D721Med (cell line): Measurements from ENCODE around the gene CERS6.

ENCODE experiments used
- DNase-seq: peaks from one replicate; pipeline ENCODE4 v3.0.0; 2011; ENCODE audit warnings: low spot score; ENCODE audit not compliant: insufficient read length
- FAIRE-seq: peaks from 2 replicates; lab custom pipeline; 2011; peaks lifted over from hg19 to GRCh38; lab: Jason Lieb, UNC
- TF ChIP-seq, protein P1 (sequence below): IDR thresholded peaks from 2 replicates; pipeline ENCODE4 v1.5.1; 2012; ENCODE audit warnings: mild to moderate bottlenecking, control low read depth; ENCODE audit not compliant: insufficient read depth; ENCODE audit errors: missing control alignments

CERS6 gene

DNA sequence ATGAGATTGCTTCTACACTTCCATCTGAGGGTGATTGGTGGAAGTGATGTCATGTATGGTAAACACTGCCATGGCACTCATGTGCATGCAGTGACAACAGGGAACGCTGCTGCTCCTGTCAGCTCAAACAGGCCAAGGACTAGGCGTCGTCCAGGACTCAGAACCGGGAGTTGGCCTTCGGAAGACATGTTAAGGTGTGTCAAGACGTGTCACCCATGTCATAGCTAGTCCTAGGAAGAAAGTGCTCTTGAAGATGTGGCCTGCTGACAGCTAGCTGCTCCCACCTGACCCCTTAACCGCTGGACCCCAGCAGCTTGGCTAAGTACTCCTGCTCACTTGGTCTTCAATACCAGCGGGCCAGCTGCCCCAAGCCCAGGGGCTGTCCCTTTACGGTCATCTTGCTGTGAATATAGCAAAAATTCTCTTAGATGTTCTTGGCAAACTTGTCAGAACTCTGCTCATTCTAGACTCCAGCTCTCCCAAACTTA, 340.1 kb downstream of the CERS6 start:
- FAIRE-seq (no peak), DNase-seq (no peak)
- TF ChIP-seq, protein P1, sequence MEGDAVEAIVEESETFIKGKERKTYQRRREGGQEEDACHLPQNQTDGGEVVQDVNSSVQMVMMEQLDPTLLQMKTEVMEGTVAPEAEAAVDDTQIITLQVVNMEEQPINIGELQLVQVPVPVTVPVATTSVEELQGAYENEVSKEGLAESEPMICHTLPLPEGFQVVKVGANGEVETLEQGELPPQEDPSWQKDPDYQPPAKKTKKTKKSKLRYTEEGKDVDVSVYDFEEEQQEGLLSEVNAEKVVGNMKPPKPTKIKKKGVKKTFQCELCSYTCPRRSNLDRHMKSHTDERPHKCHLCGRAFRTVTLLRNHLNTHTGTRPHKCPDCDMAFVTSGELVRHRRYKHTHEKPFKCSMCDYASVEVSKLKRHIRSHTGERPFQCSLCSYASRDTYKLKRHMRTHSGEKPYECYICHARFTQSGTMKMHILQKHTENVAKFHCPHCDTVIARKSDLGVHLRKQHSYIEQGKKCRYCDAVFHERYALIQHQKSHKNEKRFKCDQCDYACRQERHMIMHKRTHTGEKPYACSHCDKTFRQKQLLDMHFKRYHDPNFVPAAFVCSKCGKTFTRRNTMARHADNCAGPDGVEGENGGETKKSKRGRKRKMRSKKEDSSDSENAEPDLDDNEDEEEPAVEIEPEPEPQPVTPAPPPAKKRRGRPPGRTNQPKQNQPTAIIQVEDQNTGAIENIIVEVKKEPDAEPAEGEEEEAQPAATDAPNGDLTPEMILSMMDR = no peak

DNA sequence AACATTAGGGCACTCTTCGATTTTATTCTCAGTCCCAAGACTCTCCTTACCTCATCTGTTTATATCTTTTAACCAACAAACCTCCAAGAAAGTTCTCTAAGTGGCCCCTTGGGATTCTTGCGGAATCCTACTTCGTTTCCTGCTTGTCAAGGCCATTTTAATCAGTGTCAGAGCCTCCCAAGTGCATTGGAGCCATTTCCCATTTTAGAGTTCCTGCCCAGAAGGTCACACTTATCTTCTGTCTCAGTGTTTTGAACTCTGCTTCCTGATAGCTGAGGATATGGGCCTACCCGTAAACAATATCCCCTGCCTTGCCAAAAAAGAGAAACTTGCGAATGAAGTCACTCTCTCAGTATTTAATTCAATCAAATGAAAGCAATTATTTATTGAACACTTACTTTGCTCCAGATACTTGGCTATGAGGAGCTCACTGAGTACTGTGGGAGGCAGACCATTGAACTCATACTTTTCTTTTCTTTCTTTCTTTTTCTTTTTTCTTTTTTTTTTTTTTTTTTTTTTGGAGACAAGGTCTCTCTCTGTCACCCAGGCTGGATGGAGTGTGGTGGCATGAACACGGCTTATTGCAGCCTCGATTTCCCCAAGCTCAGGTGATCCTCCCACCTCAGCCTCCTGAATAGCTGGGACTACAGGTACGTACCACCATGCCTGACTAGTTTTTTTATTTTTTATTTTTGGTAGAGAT, 340.7 kb downstream of the CERS6 start:
- no peak for DNase-seq
- no peak for FAIRE-seq
- TF ChIP-seq, protein P1 = no peak

DNA sequence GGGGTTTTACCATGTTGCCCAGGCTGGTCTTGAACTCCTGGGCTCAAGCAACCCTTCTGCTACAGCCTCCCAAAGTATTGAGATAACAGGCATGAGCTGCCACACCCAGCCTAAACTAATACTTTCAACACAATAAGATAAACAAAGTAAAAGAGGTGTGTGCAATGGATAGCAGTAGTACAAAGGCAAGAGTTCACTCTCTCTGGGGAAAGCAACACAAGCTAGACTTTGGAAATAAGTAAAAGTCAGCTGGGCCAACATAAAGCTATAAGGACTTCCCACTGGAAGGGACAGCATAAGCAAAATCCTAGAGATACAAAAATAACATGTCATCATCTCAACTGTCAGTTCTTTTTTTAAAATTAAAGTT, 341.2 kb downstream of the CERS6 start:
- DNase-seq (no peak), FAIRE-seq (no peak)
- TF ChIP-seq, protein P1 = no peak

DNA sequence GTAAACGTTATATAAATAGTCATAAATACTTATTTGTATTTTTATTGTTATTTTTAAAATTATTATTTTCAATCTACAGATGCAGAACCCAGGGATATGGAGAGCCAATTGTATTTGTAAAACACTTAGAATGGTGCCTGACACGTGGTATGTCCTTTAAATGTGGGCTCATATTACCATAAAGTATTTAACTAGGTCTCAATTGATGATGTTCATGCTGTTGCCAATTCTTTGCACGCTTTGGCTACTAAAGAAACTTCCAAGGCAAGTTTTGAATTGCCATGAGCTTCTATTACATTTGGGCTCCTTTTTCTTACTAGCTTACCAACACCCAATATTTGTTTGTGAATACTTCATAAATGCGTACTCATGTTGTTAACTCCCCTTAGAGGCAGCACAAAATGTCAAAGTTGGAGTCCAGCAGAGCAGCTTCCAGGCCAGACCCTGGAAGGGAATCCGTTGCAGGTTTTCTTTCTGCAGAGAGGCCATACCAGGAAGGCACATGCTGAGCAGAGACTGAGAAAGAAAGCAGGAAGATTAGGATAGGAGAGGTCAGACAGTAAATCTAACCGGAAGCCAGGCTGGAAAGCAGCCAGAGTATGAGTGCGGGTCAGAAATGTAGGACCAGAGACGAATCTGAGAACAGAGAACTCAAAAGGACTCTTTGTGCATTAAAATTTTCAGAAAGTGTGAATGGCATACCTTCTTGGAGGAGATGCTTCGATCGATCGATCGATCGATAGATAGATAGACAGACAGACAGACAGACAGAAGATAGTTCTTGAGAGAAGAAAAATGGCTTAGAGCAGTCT, 342.2 kb downstream of the CERS6 start:
- TF ChIP-seq, protein P1 = no peak
- no peak for DNase-seq

DNA sequence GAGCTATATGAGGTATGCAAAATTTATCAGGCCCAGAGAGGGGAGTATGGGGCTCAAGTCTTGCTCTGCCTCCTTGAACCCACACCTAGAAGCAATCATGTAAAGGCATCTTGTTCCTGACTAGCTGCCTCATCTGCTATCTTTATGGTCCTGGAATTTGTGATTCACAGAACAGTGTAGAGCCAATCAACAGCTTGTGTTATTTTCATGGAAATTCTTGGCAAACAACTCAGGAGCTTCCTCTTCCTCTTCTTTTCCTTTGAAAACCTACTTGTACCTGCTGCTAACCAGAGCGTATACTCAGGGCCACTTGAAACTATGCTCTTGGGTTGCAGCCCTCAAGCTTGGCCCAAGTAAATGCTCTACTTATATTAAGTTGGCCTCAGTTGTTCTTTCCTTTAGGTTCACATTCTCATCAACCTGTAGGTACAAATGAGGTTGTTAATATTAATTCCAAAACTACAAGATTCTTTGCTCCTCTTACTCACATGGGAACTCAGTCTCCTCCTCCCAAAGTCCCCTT, 342.9 kb downstream of the CERS6 start:
- TF ChIP-seq, protein P1 = no peak
- DNase-seq (no peak), FAIRE-seq (no peak)

More for the DNA sequence above, 342.2 kb downstream of the CERS6 start:
- no peak for FAIRE-seq

DNA sequence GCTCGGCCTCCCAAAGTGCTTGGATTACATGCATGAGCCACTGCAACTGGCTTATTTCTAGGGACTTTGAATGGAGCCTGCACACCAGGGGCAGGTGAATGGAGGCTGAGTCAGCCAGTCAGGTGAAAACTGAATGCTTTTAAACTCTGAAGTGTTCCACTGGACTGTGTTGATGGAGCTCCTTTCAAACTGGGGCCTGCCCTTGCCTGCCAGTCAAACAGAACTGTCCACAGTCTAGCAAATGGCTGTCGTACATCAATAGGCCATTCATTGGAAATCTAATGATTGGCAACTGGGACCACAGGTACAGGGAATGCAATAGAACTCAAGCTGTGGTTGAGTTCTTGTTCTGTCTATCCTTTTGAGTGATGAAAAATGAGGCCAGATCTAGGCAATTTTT, 345.4 kb downstream of the CERS6 start:
- FAIRE-seq (no peak), DNase-seq (no peak)
- TF ChIP-seq, protein P1 = no peak
